Endothelial cell of umbilical vein (primary cell): ENCODE data around the gene TNFAIP8L3. TPM values are rescaled to one million over a fixed set of nuclear protein-coding genes. Genes with fewer than 3 reads are reported as not detected.

Experiments used
- BruUV-seq: library from RNA; stranded (reverse); fragments of 400-500 nt; replicated peaks from 2 replicates; lab custom pipeline; 2021; lab: Mats Ljungman, UMichigan
- CTCF ChIA-PET: fragments of 300-600, 350-600 bp; sonication (Branson Sonifier 250); formaldehyde crosslinking; loops from one replicate; lab custom pipeline; 2021; ENCODE audit warnings: antibody characterized with exemption, inconsistent platforms; lab: Charles Lee
- POLR2A ChIA-PET: fragments of 300-600, 350-600 bp; sonication (Branson Sonifier 250); formaldehyde crosslinking; loops from one replicate; lab custom pipeline; 2021; ENCODE audit warnings: antibody characterized with exemption, inconsistent platforms; lab: Charles Lee
- DNase-seq: peaks from one replicate; pipeline ENCODE4 v3.0.0-alpha.2; 2011; ENCODE audit warnings: low read depth, low spot score
- FAIRE-seq: peaks from 2 replicates; lab custom pipeline; 2011; peaks lifted over from hg19 to GRCh38; lab: Jason Lieb, UNC
- H2AFZ ChIP-seq: 2 replicates; pipeline ENCODE4 v1.6.0; 2012; ENCODE audit warnings: low read depth, low read length, control low read depth, inconsistent platforms
- H3K27ac ChIP-seq: 2 replicates; pipeline ENCODE4 v1.5.1; 2011; ENCODE audit warnings: low read depth, mild to moderate bottlenecking, control low read depth, low read length, moderate library complexity; ENCODE audit not compliant: insufficient read depth
- H3K27me3 ChIP-seq, 2 experiments: 2 replicates each; pipeline versions ENCODE4 v1.6.0 to v1.6.1; 2011; ENCODE audit warnings: low read length in 2 of 2, mixed read lengths in 1 of 2; ENCODE audit not compliant: control insufficient read depth in 2 of 2, insufficient read depth in 2 of 2
- H3K36me3 ChIP-seq, 2 experiments: 2 replicates in 1 of 2; 3 replicates in 1 of 2; pipeline ENCODE4 v1.5.1; 2011; ENCODE audit warnings: low read length in 2 of 2, mild to moderate bottlenecking in 1 of 2, moderate library complexity in 1 of 2; ENCODE audit not compliant: control insufficient read depth in 2 of 2, insufficient read depth in 2 of 2; ENCODE audit errors: extremely low read depth in 1 of 2
- H3K4me1 ChIP-seq: 3 replicates; pipeline ENCODE4 v1.5.1; 2011; ENCODE audit warnings: mild to moderate bottlenecking, low read length; ENCODE audit not compliant: control insufficient read depth, insufficient read depth; ENCODE audit errors: extremely low read depth
- H3K4me2 ChIP-seq: 2 replicates; pipeline ENCODE4 v1.6.1; 2011; ENCODE audit warnings: low read length, control low read depth, mixed read lengths; ENCODE audit not compliant: insufficient read depth
- H3K4me3 ChIP-seq, 3 experiments: fragments of 200-600 bp in 1 of 3; sonication (generic), shearing (Covaris generic) in 1 of 3; replicated peaks in 1 of 3; 2 replicates each; pipeline ENCODE4 v1.5.1; 2011 to 2016; ENCODE audit warnings: control low read depth in 3 of 3, low read length in 3 of 3, mild to moderate bottlenecking in 2 of 3, inconsistent platforms in 1 of 3, low read depth in 1 of 3, moderate library complexity in 1 of 3; ENCODE audit not compliant: insufficient read depth in 1 of 3
- H3K79me2 ChIP-seq: 2 replicates; pipeline ENCODE4 v1.6.0; 2012; ENCODE audit warnings: low read length, inconsistent platforms; ENCODE audit not compliant: control insufficient read depth, insufficient read depth
- H3K9ac ChIP-seq: replicated peaks from 2 replicates; pipeline ENCODE3; 2011; ENCODE audit warnings: low read length, control low read depth; ENCODE audit not compliant: insufficient read depth; ENCODE audit errors: extremely low read depth
- H3K9me1 ChIP-seq: replicated peaks from 3 replicates; pipeline ENCODE4 v1.6.0; 2011; ENCODE audit warnings: mild to moderate bottlenecking, low read length; ENCODE audit not compliant: control insufficient read depth, insufficient read depth; ENCODE audit errors: extremely low read depth
- H3K9me3 ChIP-seq: replicated peaks from 2 replicates; pipeline ENCODE4 v1.5.1; 2012; ENCODE audit warnings: low read length, inconsistent platforms; ENCODE audit not compliant: control insufficient read depth, insufficient read depth
- H4K20me1 ChIP-seq: replicated peaks from 2 replicates; pipeline ENCODE3; 2011; ENCODE audit warnings: mild to moderate bottlenecking, low read length; ENCODE audit not compliant: control insufficient read depth, insufficient read depth; ENCODE audit errors: extremely low read depth
- EZH2 ChIP-seq: IDR thresholded peaks from 2 replicates; pipeline ENCODE4 v1.6.1; 2012; ENCODE audit warnings: borderline replicate concordance, low read depth, mild to moderate bottlenecking, moderate library complexity, low read length, inconsistent platforms; ENCODE audit not compliant: severe bottlenecking
- FOS ChIP-seq: IDR thresholded peaks from 2 replicates; pipeline ENCODE4 v1.6.1; 2011; ENCODE audit warnings: mild to moderate bottlenecking, low read length, moderate library complexity, borderline replicate concordance; ENCODE audit not compliant: insufficient read depth
- GATA2 ChIP-seq: IDR thresholded peaks from 2 replicates; pipeline ENCODE4 v1.7.0; 2011; ENCODE audit warnings: low read depth, mild to moderate bottlenecking, moderate library complexity, mixed read lengths, low read length; ENCODE audit not compliant: insufficient read length, insufficient read depth
- JUN ChIP-seq: IDR thresholded peaks from 2 replicates; pipeline ENCODE4 v1.6.1; 2011; ENCODE audit warnings: borderline replicate concordance, low read depth; ENCODE audit not compliant: insufficient read length, insufficient read depth
- MYC ChIP-seq: IDR thresholded peaks from one replicate; pipeline ENCODE4 v1.6.1; 2011; ENCODE audit warnings: mild to moderate bottlenecking, low read depth, low read length
- POLR2A ChIP-seq: IDR thresholded peaks from 2 replicates; pipeline ENCODE4 v1.6.1; 2012; ENCODE audit warnings: low read depth, mild to moderate bottlenecking, control low read depth, low read length
- POLR2AphosphoS5 ChIP-seq: IDR thresholded peaks from 2 replicates; pipeline ENCODE4 v1.6.1; 2012; ENCODE audit warnings: low read depth, mild to moderate bottlenecking, control low read depth, low read length, moderate library complexity; ENCODE audit not compliant: insufficient read depth
- dilution Hi-C: fragments of 300-500 bp; cut with MboI; formaldehyde crosslinking; loops from one replicate; pipeline ENCODE4 v1.15.0; 2019; ENCODE audit warnings: low sequenced_read_pairs; ENCODE audit not compliant: extremely low pct_ligation_motif_present
- intact Hi-C: fragments of 100-400 bp; cut with micrococcal nuclease; formaldehyde crosslinking; loops from one replicate; pipeline ENCODE4 v1.10.0; 2022
- polyA plus RNA-seq, 4 experiments: library from polyadenylated mRNA; depleted of rRNA in 3 of 4; stranded (reverse) in 3 of 4; unstranded in 1 of 4; fragments of >200 nt; gene quantifications; 2 replicates each; pipeline versions ENCODE4 v1.2.1 to v1.2.3, GENCODE V29; 2011 to 2012; ENCODE audit warnings: missing spikeins in 1 of 4
- total RNA-seq: library from RNA; stranded (reverse); gene quantifications from 2 replicates; pipeline ENCODE4 v1.2.3, GENCODE V29; 2021
- TF ChIP-seq, protein P1 (sequence below): IDR thresholded peaks from 2 replicates; pipeline ENCODE4 v1.6.1; 2011; ENCODE audit not compliant: insufficient read depth, insufficient read length
- TF ChIP-seq, protein P2 (sequence below), 2 donors: IDR thresholded peaks; 1 replicate in 1 of 2; 2 replicates in 1 of 2; pipeline ENCODE4 v1.5.1; 2011; ENCODE audit warnings: low read length in 2 of 2, mild to moderate bottlenecking in 2 of 2, moderate library complexity in 2 of 2, control low read depth in 1 of 2, inconsistent platforms in 1 of 2, low read depth in 1 of 2; ENCODE audit not compliant: insufficient read depth in 1 of 2; ENCODE audit errors: extremely low read depth in 1 of 2

Gene TNFAIP8L3
- total and polyA plus RNA-seq, 2 donors (not counting 3 experiments of a cell fraction or from before 2014, with no cell fraction given): 8.8 to 38.3 TPM

GRCh38 chr15:51137880-51138430 lies 43.2 kb upstream of the TNFAIP8L3 start:
- no peaks in the 10 kb centered on the region for H3K36me3 ChIP-seq
- H3K4me2 ChIP-seq: no peak overlapping the region
- no peaks in the 10 kb centered on the region for H3K79me2 ChIP-seq
- ChIA-PET POLR2A (no interaction called here), CTCF (interaction anchor here (0.8 to 2.1 kb wide), 2 partner anchors 25 to 55 kb away, joined by 3 to 8 read pairs; no protein-coding TSS in a partner anchor)
- intact Hi-C loops (no loop called here), dilution Hi-C loops (no loop called here)
- no peak overlapping the region for H2AFZ ChIP-seq
- H3K4me1 ChIP-seq: peaks cover 12% of the 10 kb centered on the region
- H3K4me3 ChIP-seq: no peak overlapping the region
- no TSS peak for BruUV-seq
- H4K20me1 ChIP-seq: no peaks in the 10 kb centered on the region
- H3K27me3 ChIP-seq: no peaks in the 10 kb centered on the region
- no peaks in the 10 kb centered on the region for H3K9me3 ChIP-seq
- H3K9me1 ChIP-seq: no peaks in the 10 kb centered on the region
- DNase-seq (no peak), FAIRE-seq (no peak)
- H3K27ac ChIP-seq: no peak overlapping the region
- H3K9ac ChIP-seq: no peak overlapping the region
- no peak for TF ChIP-seq POLR2AphosphoS5
- TF ChIP-seq EZH2: no peak
- TF ChIP-seq MYC: no peak
- TF ChIP-seq, protein P1, sequence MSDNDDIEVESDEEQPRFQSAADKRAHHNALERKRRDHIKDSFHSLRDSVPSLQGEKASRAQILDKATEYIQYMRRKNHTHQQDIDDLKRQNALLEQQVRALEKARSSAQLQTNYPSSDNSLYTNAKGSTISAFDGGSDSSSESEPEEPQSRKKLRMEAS: no peak
- no peak for TF ChIP-seq FOS
- TF ChIP-seq JUN: no peak
- TF ChIP-seq POLR2A: no peak
- TF ChIP-seq GATA2: no peak
- TF ChIP-seq, protein P2, sequence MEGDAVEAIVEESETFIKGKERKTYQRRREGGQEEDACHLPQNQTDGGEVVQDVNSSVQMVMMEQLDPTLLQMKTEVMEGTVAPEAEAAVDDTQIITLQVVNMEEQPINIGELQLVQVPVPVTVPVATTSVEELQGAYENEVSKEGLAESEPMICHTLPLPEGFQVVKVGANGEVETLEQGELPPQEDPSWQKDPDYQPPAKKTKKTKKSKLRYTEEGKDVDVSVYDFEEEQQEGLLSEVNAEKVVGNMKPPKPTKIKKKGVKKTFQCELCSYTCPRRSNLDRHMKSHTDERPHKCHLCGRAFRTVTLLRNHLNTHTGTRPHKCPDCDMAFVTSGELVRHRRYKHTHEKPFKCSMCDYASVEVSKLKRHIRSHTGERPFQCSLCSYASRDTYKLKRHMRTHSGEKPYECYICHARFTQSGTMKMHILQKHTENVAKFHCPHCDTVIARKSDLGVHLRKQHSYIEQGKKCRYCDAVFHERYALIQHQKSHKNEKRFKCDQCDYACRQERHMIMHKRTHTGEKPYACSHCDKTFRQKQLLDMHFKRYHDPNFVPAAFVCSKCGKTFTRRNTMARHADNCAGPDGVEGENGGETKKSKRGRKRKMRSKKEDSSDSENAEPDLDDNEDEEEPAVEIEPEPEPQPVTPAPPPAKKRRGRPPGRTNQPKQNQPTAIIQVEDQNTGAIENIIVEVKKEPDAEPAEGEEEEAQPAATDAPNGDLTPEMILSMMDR (IDR thresholded peaks at IDR 0.05; ENCODE audit: extremely low read depth in 1 of 2, insufficient read depth in 1 of 2, low read depth in 1 of 2, low read length in 2 of 2): no peak
